Activated gamma-delta T cell treated with anti-CD3 and anti-CD28 coated beads, Interleukin-2, amount 50 U/mL, for 16 hours (primary cell): ENCODE results near the gene CXXC4.

ENCODE experiments used
- DNase-seq: peaks from one replicate; pipeline ENCODE4 v3.0.0-alpha.2; 2020; ENCODE audit warnings: low read depth

Gene CXXC4

GRCh38 chr4:104494822-104495559, at the start of gene CXXC4:
Gene CXXC4, minus strand, starts transcription at chr4:104494894. Its CDS starts 3,092 bp downstream, at chr4:104491802.
- DNase-seq, result no peak

DNA sequence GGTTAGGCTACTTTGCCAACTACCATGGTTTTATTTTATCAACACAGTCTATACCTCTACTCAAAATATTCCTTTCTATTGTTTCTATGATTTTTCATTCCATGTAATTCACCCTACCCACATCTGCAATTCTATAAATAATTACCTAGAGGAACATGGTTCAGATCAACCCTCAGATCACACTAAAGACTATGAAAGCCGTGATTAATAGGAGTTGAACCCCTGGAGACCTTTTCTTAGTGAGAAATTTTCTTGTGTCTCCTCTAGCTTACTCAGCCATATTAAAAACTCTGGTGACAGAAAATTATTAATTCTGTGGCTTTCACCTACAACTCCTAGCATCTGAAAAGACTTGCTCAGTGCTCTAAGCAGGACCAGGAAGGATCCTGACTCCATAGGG, 38.5 kb upstream of the CXXC4 start:
- DNase-seq, result no peak

- no peak for DNase-seq
Measured at GRCh38 chr4:104532677-104533076, 38.0 kb upstream of the CXXC4 start.

GRCh38 chr4:104531390-104531789, 36.7 kb upstream of the CXXC4 start:
- no peak for DNase-seq

DNA sequence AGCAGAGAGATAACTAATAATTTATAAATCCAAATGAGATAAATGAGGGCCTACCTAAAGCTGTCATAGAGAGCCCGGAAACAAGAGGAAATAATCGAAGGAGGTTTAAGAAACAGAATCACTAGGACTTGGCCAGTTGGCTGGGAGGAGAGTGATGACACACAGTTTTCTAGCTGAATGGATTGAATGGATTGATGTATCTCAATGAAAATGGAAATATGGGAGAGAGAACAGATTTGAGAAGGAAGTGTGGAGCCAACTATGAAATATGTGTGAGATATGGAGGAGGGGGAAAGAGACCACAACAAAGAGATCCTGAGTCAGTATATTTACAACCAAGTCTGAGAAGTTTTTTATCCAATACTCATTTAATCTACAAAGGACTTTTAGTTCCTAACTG, 35.7 kb upstream of the CXXC4 start:
- DNase-seq, result no peak

- no peak for DNase-seq
Measured at GRCh38 chr4:104524591-104524990, 29.9 kb upstream of the CXXC4 start.

DNA sequence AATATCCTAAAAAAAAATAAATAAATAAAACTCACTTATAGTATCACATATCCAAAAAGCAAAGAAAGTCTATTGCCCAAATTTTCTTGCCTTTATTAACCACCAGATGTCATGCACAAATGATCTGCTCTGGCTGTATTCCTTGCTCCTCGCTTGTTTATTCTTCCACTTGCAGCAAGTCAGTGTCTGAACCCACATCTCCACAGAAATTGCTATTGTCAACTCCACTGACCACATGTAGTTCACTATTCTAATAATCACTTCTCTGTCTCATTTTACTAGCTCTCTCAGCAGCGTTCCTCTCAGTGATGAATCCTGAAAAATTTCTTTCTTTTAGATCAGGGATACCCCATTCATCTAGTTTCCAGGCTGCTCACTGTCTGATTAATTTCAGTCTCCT, 29.3 kb upstream of the CXXC4 start:
- DNase-seq, result no peak

- no peak for DNase-seq
Measured at GRCh38 chr4:104519588-104519987, 24.9 kb upstream of the CXXC4 start.

DNA sequence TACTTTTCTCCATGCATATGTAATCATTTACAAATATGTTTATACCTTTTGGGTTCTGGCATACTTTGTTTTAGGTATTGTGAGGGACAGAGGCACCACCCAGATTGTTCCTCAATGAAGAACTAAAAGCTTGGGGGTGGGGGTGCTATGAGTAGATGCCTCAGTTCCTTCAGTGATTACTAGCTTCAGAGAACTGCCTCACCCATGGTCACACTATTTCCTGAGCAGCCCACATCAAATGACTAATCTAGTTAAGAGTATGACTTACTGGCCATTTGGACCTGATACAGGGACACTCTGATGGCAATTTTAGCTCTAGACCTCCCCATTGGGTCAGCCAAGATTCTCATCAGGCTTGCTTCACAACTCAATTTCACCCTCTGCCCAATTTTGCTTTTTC, 22.2 kb upstream of the CXXC4 start:
- DNase-seq, result no peak

- no peak for DNase-seq
Measured at GRCh38 chr4:104508224-104508623, 13.5 kb upstream of the CXXC4 start.

- no peak for DNase-seq
Measured at GRCh38 chr4:104507112-104507511, 12.4 kb upstream of the CXXC4 start.

DNA sequence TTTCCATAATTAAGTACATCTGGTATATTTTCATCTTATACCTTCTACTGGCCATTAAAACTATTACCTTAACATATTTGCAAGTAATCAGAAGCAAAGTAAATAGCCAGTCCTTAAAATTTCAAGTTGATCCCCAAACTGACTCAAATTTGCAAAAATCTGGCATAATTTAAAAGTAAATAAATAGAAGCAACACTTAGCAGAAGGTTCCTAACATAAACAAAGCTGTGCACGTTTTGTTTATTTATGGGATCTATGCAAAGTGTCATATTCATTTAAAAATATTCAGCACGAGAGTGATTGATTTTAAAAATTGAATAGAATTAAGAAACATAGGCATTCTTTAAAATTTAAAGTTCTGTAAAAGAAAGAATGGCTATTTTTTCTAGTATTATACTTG, 9.8 kb upstream of the CXXC4 start:
- no peak for DNase-seq

GRCh38 chr4:104502471-104502870, 7.8 kb upstream of the CXXC4 start:
- no peak for DNase-seq

GRCh38 chr4:104501290-104501689, 6.6 kb upstream of the CXXC4 start:
- DNase-seq, result no peak

- DNase-seq, result no peak
Measured at GRCh38 chr4:104500442-104500841, 5.7 kb upstream of the CXXC4 start.

- DNase-seq, result no peak
Measured at GRCh38 chr4:104494185-104494584, 509 bp downstream of the CXXC4 start.

- DNase-seq, result no peak
Measured at GRCh38 chr4:104493081-104493831, 1.4 kb downstream of the CXXC4 start.

DNA sequence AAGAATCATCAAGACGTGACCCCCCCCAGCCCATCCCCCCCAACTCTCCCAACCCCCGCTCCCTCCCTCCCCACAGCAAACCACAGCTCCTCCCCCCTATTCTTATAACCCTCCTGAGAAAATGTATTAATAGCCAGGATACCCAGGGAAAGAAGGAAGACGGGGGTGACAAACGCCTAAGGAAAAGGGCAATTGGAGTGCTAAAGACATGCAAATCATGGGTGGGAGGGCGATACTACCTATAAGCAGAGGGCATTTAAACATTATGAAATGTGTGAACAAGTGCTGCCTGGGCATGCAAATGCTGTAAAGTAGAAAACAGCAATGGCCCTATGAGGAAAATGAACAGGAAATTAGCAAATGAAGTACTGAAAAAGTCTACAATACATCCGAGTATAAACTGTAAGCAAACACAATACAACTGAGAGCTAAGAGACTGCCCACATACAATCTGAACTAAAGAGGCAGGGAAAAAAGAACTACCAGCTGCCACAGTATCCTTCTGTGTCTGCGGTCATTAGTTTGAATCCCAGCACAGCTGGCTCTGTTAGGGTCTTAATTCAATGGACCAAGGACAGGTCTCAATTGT, 2.4 kb downstream of the CXXC4 start:
- DNase-seq, result no peak

- DNase-seq, result no peak
Measured at GRCh38 chr4:104491481-104492182, 3.1 kb downstream of the CXXC4 start.

DNA sequence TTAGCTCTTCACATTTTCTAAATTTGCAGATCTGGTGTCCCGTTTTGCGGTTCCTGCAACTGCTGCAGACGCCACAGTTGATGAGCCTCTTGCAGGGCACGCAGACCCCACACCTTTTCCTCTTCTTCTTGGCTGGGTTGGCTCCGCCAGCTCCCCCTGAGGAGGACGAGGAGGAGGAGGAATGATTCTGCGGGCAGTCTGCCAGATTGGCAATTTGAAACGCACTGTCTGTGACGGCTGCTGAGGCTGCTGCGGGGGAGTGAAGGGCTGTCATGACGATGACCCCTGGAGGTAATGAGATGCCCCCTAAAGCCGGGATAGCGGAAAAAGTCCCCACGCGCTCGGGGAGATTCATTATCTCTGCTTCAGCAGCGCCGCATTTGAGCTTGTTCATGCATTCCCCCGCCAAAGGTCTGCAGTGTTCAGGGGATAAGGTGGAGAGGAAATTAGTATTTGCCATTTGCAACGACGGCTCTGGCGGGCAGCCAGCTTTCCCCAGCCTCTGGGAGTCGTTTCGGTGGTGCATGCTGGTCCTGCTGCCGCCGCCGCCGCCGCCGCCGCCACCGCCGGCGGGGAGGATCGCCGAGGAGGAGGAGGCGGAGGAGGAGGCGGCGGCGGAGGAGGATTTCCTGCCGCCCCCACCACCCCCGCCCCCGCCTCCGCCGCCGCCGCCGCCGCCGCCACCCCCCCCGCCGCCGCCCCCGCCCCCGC, 3.8 kb downstream of the CXXC4 start:
- no peak for DNase-seq

DNA sequence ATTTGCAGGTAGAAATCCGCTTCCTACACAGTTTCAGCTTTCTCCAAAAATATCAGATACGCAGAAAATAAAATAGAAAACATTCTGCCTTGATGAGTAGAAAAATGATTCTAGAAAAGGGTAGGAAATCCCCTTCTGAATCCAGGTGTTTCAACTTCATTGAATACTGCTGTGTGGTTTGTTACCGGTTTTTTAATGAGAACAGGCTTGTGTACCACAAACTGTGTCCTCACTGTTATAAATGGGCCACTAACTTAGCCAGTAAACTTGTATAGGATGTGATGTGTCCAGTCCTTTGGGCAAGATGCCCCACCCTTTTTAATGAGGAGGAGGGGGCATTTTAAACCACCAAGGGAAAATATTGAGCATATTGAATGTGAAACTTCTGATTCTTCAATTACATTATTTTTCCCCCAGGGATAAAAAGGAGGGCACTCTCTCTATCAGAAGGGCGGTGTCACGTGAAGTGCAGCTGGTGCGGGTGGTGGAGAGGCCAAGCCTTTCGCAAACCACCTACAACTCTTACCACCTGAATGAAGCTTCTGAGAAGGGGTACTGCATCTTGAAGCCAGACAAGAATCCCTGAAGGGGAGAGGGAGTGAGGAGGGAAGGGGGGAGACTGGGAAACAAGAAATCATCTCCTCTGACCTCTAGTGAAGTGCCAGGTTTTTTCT, 4.5 kb downstream of the CXXC4 start:
- DNase-seq, result no peak

DNA sequence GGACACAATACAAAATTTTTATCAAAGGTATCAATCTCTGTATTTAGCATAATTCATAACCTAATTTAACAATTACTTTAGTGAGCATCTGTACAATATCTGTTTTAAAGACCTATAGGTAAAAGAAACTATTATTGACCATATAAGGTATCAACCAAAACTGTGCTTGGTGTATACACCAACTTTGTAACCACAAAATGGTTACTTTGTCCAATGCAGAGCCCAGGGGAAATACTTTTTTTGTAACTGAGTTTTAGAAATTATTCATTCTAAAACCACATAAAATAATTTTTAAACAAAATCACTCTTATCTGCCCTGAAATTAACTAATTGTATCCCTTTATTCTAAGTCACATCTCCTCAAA, 5.0 kb downstream of the CXXC4 start:
- no peak for DNase-seq
